Smooth muscle cell (in vitro differentiated cells): Measurements from ENCODE around the gene FSTL4. TPM values are rescaled to one million over a fixed set of nuclear protein-coding genes. Genes with fewer than 3 reads are reported as not detected.

Source experiments
- DNase-seq: peaks from one replicate; lab custom pipeline; 2025; ENCODE audit not compliant: unreplicated experiment; lab: John Stamatoyannopoulos, UW
- H2AFZ ChIP-seq: fragments of 200-600 bp; sonication (generic); 2 replicates; pipeline ENCODE4 v1.6.0; 2016; ENCODE audit warnings: antibody characterized with exemption, low read depth, mild to moderate bottlenecking
- H3F3A ChIP-seq: fragments of 200-600 bp; sonication (generic); 2 replicates; pipeline ENCODE4 v1.6.0; 2017; ENCODE audit warnings: antibody characterized with exemption, low read depth
- H3K27ac ChIP-seq: fragments of 200-600 bp; sonication (generic); 2 replicates; pipeline ENCODE4 v1.5.1; 2016; ENCODE audit warnings: low read depth, mild to moderate bottlenecking
- H3K27me3 ChIP-seq: fragments of 200-600 bp; sonication (generic); 2 replicates; pipeline ENCODE4 v1.6.1; 2016; ENCODE audit warnings: low read depth, mild to moderate bottlenecking
- H3K36me3 ChIP-seq: fragments of 200-600 bp; sonication (generic); 2 replicates; pipeline ENCODE4 v1.5.1; 2016; ENCODE audit warnings: low read depth
- H3K4me1 ChIP-seq: fragments of 200-600 bp; sonication (generic); 2 replicates; pipeline ENCODE4 v1.5.1; 2016; ENCODE audit warnings: low read depth
- H3K4me2 ChIP-seq: fragments of 200-600 bp; sonication (generic); 2 replicates; pipeline ENCODE4 v1.6.0; 2016; ENCODE audit warnings: mild to moderate bottlenecking
- H3K4me3 ChIP-seq: fragments of 200-600 bp; sonication (generic); 2 replicates; pipeline ENCODE4 v1.5.1; 2016; ENCODE audit warnings: mild to moderate bottlenecking
- H3K79me2 ChIP-seq: fragments of 200-600 bp; sonication (generic); 2 replicates; pipeline ENCODE4 v1.6.0; 2016; ENCODE audit warnings: low read depth, mild to moderate bottlenecking
- H3K9ac ChIP-seq: fragments of 200-600 bp; sonication (generic); 2 replicates; pipeline ENCODE4 v1.6.0; 2016; ENCODE audit warnings: low read depth
- H3K9me3 ChIP-seq: fragments of 200-600 bp; sonication (generic); replicated peaks from 2 replicates; pipeline ENCODE4 v1.5.1; 2016; ENCODE audit warnings: low read depth
- H4K20me1 ChIP-seq: fragments of 200-600 bp; sonication (generic); 2 replicates; pipeline ENCODE4 v1.6.0; 2016; ENCODE audit warnings: low read depth
- WGBS: methylation state at CpG from one replicate; pipeline ENCODE4 v1.1.7; 2016; ENCODE audit warnings: low lambda C conversion rate; 5-methylcytosine and 5-hydroxymethylcytosine counted together
- polyA plus RNA-seq: library from polyadenylated mRNA; unstranded; fragments of >200 nt; fragmentation: Nextera tagmentation; extraction: Ambion mirVana; gene quantifications from 2 replicates; pipeline ENCODE4 v1.2.1, GENCODE V29; 2016
- total RNA-seq: library from RNA; depleted of rRNA; stranded (reverse); fragments of >200 nt; gene quantifications from 2 replicates; pipeline ENCODE4 v1.2.3, GENCODE V29; 2014
- TF ChIP-seq, protein P1 (sequence below): fragments of 200-600 bp; sonication (generic); IDR thresholded peaks from 2 replicates; pipeline ENCODE4 v1.5.1; 2017; ENCODE audit warnings: borderline replicate concordance, mild to moderate bottlenecking, antibody characterized with exemption; ENCODE audit not compliant: insufficient read depth, poor library complexity, severe bottlenecking

FSTL4 gene
- total and polyA plus RNA-seq, 2 experiments from 2014 or later: 0.49 TPM; not detected in 1

DNA sequence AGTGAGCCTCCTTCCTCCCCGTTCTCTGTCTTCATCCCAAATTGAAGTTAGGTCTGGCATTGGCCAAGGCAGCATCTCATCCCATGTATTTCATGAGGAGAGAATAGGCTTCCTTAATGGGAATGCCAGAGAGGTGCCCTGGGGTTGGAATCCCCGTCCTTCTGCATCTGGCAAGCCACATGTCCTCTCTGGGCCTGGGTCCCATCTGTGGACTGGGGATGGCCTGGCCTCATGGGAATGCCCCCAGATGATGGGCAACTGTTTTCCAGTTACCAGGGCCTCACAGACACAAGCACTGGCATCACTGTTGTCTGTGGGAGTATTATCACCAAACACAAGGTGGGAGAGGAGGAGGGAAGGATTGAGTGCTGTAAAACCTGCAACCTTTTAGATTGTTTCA is 153.9 kb downstream of the FSTL4 start:
- Histone ChIP-seq H3K79me2 (no peaks in the 10 kb centered on the region), H2AFZ (no peak overlapping the region), H3K9ac (no peak overlapping the region), H3K9me3 (no peaks in the 10 kb centered on the region), H3K27ac (no peak overlapping the region), H3K36me3 (no peaks in the 10 kb centered on the region), H3F3A (no peaks in the 10 kb centered on the region), H3K4me2 (no peak overlapping the region), H3K4me1 (peaks cover 12% of the 10 kb centered on the region), H4K20me1 (no peaks in the 10 kb centered on the region), H3K27me3 (no peaks in the 10 kb centered on the region), H3K4me3 (no peak overlapping the region)
- DNase-seq: no peak
- TF ChIP-seq, protein P1, sequence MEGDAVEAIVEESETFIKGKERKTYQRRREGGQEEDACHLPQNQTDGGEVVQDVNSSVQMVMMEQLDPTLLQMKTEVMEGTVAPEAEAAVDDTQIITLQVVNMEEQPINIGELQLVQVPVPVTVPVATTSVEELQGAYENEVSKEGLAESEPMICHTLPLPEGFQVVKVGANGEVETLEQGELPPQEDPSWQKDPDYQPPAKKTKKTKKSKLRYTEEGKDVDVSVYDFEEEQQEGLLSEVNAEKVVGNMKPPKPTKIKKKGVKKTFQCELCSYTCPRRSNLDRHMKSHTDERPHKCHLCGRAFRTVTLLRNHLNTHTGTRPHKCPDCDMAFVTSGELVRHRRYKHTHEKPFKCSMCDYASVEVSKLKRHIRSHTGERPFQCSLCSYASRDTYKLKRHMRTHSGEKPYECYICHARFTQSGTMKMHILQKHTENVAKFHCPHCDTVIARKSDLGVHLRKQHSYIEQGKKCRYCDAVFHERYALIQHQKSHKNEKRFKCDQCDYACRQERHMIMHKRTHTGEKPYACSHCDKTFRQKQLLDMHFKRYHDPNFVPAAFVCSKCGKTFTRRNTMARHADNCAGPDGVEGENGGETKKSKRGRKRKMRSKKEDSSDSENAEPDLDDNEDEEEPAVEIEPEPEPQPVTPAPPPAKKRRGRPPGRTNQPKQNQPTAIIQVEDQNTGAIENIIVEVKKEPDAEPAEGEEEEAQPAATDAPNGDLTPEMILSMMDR: no peak
- 92% methylated on average over 2 of the region's 2 CpGs for WGBS

DNA sequence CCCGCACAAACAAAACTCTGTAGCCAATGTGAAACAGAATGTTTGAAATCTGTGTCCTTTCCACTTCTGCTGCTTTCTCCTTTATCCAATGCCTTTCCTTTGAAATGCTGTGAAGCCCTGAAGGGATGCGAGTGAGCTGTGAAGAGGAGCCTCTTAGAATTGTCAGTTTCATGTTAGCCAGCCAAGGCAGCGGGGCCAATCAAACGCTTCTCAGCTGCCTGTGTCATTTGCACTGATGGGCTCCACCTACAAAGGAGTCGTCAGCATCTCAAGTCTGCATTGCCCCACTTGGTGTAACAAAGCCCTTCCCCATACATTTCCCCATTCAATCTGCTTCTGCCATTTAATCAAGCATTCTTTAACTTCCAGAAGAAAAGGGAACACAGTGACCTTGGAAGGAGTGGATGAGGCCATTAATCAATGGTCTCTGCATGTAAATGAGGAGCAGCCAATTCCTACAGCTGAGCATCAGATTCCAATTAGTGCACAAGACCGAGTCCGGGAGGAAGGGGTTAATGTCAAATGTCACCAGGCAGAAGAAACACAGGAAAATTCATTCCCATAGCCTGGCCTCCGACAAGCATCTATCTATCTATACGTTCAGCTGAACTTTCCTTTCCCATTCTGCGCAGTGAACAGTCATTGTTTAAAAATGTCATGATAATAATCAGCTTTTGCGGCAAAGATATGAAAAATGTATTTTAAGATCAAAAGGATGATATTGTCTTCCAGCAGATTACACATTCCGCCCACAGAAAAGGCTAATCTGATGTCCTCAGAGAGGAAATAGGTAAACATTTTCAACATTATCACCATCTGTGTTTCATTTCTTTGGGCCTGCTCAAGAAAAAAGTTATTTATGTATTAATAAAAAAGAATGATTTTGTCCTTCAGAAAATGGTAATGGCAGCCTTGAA is 154.6 kb downstream of the FSTL4 start:
- TF ChIP-seq, protein P1: no peak
- H3K4me3 ChIP-seq: no peak overlapping the region
- H3K27ac ChIP-seq: no peak overlapping the region
- H3K36me3 ChIP-seq: no peaks in the 10 kb centered on the region
- WGBS: 69% methylated on average over 12 of the region's 12 CpGs
- no peaks in the 10 kb centered on the region for H3F3A ChIP-seq
- H3K9ac ChIP-seq: no peak overlapping the region
- no peak overlapping the region for H2AFZ ChIP-seq
- no peak for DNase-seq
- H3K4me2 ChIP-seq: peak overlapping the region; percentile 37
- H3K4me1 ChIP-seq: peaks cover 12% of the 10 kb centered on the region
- no peaks in the 10 kb centered on the region for H4K20me1 ChIP-seq
- no peaks in the 10 kb centered on the region for H3K9me3 ChIP-seq
- no peaks in the 10 kb centered on the region for H3K27me3 ChIP-seq
- no peaks in the 10 kb centered on the region for H3K79me2 ChIP-seq

- 46% methylated on average over 4 of the region's 4 CpGs for whole genome bisulfite sequencing
- Histone ChIP-seq H3K27me3 (no peaks in the 10 kb centered on the region), H3K27ac (no peak overlapping the region), H3K4me3 (no peak overlapping the region), H3F3A (no peaks in the 10 kb centered on the region), H4K20me1 (no peaks in the 10 kb centered on the region), H3K9me3 (no peaks in the 10 kb centered on the region), H2AFZ (no peak overlapping the region), H3K36me3 (no peaks in the 10 kb centered on the region), H3K9ac (no peak overlapping the region), H3K4me1 (peaks cover 12% of the 10 kb centered on the region), H3K79me2 (no peaks in the 10 kb centered on the region), H3K4me2 (peak overlapping the region; percentile 14)
- TF ChIP-seq, protein P1: no peak
- no peak for DNase-seq
These were observed 155.4 kb downstream of the FSTL4 start for GRCh38 chr5:133456933-133457402.

- Histone ChIP-seq H3K9me3 (no peaks in the 10 kb centered on the region), H3K27ac (no peak overlapping the region), H3K79me2 (no peaks in the 10 kb centered on the region), H2AFZ (no peak overlapping the region), H3F3A (no peaks in the 10 kb centered on the region), H3K36me3 (no peaks in the 10 kb centered on the region), H3K4me3 (no peak overlapping the region), H3K9ac (no peak overlapping the region), H3K4me1 (peaks cover 12% of the 10 kb centered on the region), H3K27me3 (no peaks in the 10 kb centered on the region), H3K4me2 (no peak overlapping the region), H4K20me1 (no peaks in the 10 kb centered on the region)
- TF ChIP-seq, protein P1: no peak
- DNase-seq: no peak
- WGBS: 91% methylated on average over 5 of the region's 5 CpGs
These were observed 156.7 kb downstream of the FSTL4 start for GRCh38 chr5:133455676-133456075.
